Activated T-helper 17 cell treated with anti-CD3 and anti-CD28 coated beads, Interleukin-2, amount 50 U/mL, for 72 hours (primary cell): ENCODE data around the gene TARM1. TPM values are rescaled to one million over a fixed set of nuclear protein-coding genes. Genes with fewer than 3 reads are reported as not detected.
"Not testable (repeated sequence)": the region's sequence is repeated elsewhere in the genome, so short reads cannot be mapped to it uniquely, and the experiment has no call there.

ENCODE experiments used
- ATAC-seq: fragments of 150-1000 bp; cut with Tn5 transposase; replicated peaks from 2 replicates; pipeline ENCODE4 v1.10.0; 2021; ENCODE audit warnings: mild to moderate bottlenecking, moderate library complexity
- H3K27ac Mint-ChIP-seq: one replicate; pipeline ENCODE4 v1.8.0; 2022; ENCODE audit warnings: mixed read lengths
- H3K27me3 Mint-ChIP-seq: one replicate; pipeline ENCODE4 v1.8.0; 2022; ENCODE audit warnings: mixed read lengths
- H3K36me3 Mint-ChIP-seq: one replicate; pipeline ENCODE4 v1.8.0; 2022; ENCODE audit warnings: low read depth, mild to moderate bottlenecking, mixed read lengths
- H3K4me1 Mint-ChIP-seq: one replicate; pipeline ENCODE4 v1.8.0; 2022; ENCODE audit warnings: mixed read lengths
- H3K4me3 Mint-ChIP-seq: one replicate; pipeline ENCODE4 v1.8.0; 2022; ENCODE audit warnings: mild to moderate bottlenecking, mixed read lengths
- H3K9me3 Mint-ChIP-seq: one replicate; pipeline ENCODE4 v1.8.0; 2022; ENCODE audit warnings: mixed read lengths
- total RNA-seq, 2 donors: library from RNA; stranded (reverse); gene quantifications; one replicate each; pipeline ENCODE4 v1.2.3, GENCODE V29; 2022

Gene TARM1
- total RNA-seq, 2 donors from 2014 or later, result not detected

DNA sequence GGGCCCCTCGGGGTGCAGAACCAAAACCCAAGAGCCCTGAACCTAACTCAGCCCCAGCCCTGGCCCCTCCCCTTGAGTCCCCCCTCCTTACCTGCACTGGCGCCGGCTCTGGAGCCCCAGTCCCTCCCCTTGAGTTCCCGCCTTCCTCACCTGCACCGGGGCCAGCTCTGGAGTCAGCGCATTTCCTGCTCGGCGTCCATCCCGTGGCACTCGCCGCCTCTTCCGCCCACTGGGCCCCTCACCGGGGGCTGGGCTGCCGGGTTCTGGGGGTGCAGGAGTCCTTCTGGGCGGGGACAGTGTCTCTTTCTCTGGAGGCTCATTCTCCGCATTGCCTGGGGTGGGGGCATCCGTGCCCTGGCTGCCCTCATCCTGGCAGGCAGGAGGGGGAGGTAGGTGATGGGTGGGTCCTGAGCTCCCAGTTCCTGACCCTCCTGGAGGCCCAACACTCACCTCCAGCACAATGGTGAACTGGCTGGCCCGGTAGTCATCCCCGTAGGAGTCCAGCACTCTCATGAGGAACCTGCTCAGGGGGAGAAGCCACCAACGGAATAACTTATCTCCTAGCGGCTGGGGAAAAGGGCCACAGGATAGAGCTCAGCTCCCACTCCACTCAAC, 26.8 kb upstream of the TARM1 start:
- Mint-ChIP-seq H3K4me3 (no peak overlapping the region), H3K4me1 (peaks cover 10% of the 10 kb centered on the region), H3K27me3 (no peaks in the 10 kb centered on the region), H3K36me3 (peaks cover 78% of the 10 kb centered on the region), H3K27ac (no peak overlapping the region), H3K9me3 (no peaks in the 10 kb centered on the region)
- ATAC-seq, result no peak

DNA sequence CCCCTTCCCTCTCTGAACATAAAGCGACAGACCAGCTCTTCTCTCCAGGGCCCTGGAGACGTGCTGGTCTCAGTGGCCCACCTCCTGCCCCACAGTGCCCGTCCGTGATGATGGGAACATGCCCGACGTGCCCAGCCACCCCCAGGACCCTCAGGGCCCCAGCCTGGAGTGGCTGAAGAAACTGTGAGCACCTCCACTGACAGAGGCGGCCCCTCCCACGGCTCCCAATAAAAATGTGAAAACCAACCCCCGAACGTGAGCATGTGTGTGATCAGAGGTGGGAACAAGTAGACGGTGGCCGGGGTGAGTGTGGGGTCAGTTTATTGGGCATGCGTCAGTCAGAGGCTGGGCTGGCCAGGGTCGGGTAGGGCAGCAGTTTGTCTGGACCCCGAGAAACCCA, 25.6 kb upstream of the TARM1 start:
- no peak overlapping the region for H3K27ac Mint-ChIP-seq
- peaks cover 10% of the 10 kb centered on the region for H3K4me1 Mint-ChIP-seq
- no peaks in the 10 kb centered on the region for H3K9me3 Mint-ChIP-seq
- no peak overlapping the region for H3K4me3 Mint-ChIP-seq
- H3K27me3 Mint-ChIP-seq, result no peaks in the 10 kb centered on the region
- H3K36me3 Mint-ChIP-seq, result peaks cover 66% of the 10 kb centered on the region
- no peak for ATAC-seq

DNA sequence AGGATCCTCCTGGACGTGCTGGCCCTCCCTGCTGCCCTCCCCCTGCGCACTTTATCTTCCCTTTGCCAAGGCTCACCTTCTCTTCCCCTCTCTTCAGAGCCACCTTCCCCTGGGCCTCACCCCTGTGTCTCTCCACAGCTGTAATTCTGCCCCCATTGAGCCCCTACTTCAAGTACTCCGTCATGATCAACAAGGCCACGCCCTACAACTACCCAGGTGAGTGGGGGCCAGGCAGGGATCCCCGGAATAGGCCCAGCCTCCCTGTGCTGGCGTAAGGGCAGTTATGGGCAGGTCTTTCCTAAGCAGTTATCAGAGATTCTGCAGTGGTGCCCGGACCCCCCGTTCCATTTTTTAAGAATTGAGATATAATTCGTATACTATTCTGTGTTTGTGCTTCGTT, 24.6 kb upstream of the TARM1 start:
- H3K36me3 Mint-ChIP-seq, result peaks cover 57% of the 10 kb centered on the region
- H3K4me3 Mint-ChIP-seq, result no peak overlapping the region
- no peaks in the 10 kb centered on the region for H3K9me3 Mint-ChIP-seq
- peaks cover 8% of the 10 kb centered on the region for H3K4me1 Mint-ChIP-seq
- H3K27me3 Mint-ChIP-seq, result no peaks in the 10 kb centered on the region
- H3K27ac Mint-ChIP-seq, result peak overlapping the region; percentile 14
- ATAC-seq, result no peak

DNA sequence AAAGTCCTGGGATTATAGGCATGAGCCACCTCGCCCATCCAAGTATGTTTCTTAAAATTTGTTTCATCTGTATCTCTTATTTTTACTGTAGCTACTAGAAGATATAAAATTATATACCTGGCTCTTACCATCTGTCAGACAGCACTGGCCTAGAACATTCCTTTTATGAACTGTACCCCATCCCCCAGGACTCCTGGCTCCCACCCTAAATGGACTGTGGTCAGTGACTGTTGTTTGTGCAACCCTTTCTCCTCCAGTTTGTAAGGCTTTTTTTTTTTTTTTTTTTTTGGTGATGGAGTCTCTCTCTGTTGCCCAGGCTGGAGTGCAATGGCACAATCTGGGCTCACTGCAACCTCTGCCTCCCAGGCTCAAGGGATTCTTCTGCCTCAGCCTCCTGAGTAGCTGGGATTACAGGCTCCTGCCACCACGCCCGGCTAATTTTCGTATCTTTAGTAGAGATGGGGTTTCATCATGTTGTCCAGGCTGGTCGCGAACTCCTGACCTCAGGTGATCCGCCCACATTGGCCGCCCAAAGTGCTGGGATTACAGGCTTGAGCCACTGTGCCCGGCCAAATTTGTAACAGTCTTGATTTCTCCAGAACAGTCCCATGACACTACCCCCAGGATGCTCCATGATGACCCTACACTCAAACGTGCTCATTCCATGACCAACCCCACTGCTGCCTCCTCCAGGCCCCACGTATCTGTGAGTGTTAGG, 24.0 kb upstream of the TARM1 start:
- no peak overlapping the region for H3K27ac Mint-ChIP-seq
- H3K9me3 Mint-ChIP-seq, result no peaks in the 10 kb centered on the region
- peak overlapping the region; percentile 81 for H3K4me3 Mint-ChIP-seq
- H3K36me3 Mint-ChIP-seq, result peaks cover 51% of the 10 kb centered on the region
- ATAC-seq, result no peak
- peaks cover 6% of the 10 kb centered on the region for H3K4me1 Mint-ChIP-seq
- H3K27me3 Mint-ChIP-seq, result no peaks in the 10 kb centered on the region

DNA sequence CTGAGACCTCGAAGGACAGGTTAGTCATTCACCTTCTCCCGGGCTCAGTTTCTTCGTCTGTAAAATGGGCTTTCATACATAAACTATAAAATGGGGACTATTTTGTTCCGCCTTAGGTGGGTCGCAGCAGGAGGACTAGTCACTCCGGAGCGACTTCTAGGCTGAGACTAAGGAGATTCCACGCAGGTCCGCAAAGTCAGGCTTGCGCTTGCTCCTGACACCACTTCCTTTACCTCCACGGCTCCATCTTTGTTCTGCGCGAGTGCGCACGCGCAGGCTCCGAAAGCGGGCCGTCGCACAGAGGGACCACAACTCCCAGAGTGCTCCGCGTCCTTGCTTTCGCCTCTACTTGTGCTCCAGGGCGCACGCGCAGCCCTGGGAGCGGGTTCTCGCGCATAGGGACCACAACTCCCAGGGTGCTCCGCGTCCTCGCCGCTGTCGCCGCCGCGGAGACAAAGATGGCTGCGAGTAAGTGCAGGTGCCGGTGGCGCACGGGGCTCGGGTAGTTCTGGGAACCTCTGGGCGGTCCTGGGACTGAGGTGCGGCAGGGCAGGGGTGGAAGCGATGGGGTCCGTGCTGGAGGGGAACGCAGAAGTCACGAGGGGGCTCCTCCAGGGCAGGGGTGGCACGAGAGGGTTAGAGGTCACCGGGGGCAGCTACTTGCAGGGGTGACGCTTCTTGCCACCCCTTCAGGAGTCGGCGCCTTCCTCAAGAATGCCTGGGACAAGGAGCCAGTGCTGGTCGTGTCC, 21.4 kb upstream of the TARM1 start, which contains the start of gene NDUFA3:
Gene NDUFA3 (plus strand): TSS at position 435 of the 749 bp plus-strand sequence. CDS start 24 bp downstream, at position 459.
- H3K27ac Mint-ChIP-seq, result peak within 1 kb of the TSS; percentile 85
- H3K4me1 Mint-ChIP-seq, result peaks cover 6% of the 10 kb centered on the region

DNA sequence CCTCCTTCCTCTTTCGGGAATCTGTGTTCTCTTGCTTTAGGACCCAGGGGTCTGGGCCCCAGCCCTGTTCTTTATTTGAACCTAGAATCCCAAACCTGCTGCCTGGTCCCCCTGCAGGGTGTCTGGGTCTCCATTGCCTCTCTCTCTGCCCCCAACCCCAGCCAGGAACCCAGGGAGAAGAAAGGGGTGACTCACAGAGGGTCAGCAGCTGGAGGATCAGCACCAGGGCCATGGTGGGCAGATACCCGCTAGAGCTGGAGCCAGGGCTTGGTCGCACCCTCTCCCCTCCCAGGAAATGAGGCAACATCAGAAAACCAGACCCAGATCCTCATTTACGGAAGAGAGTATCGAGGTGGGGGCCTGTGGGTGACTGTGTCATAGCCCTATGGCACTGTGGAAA, 19.4 kb upstream of the TARM1 start, which contains the start of gene OSCAR:
Gene OSCAR (minus strand): TSS at position 243 of the 400 bp plus-strand sequence. CDS start 11 bp downstream, at position 232.
- no peaks in the 10 kb centered on the region for H3K9me3 Mint-ChIP-seq
- peak within 1 kb of the TSS; percentile 39 for H3K4me3 Mint-ChIP-seq
- H3K27me3 Mint-ChIP-seq, result no peaks in the 10 kb centered on the region
- no peaks in the 10 kb centered on the region for H3K4me1 Mint-ChIP-seq
- peaks cover 5% of the 10 kb centered on the region for H3K36me3 Mint-ChIP-seq
- no peak for ATAC-seq
- peak within 1 kb of the TSS; percentile 5 for H3K27ac Mint-ChIP-seq

More for the DNA sequence above, 21.4 kb upstream of the TARM1 start, which contains the start of gene NDUFA3:
- Mint-ChIP-seq H3K4me3 (peak within 1 kb of the TSS; percentile 81), H3K36me3 (peaks cover 25% of the 10 kb centered on the region), H3K27me3 (no peaks in the 10 kb centered on the region), H3K9me3 (no peaks in the 10 kb centered on the region)
- peak; percentile 100 for ATAC-seq

DNA sequence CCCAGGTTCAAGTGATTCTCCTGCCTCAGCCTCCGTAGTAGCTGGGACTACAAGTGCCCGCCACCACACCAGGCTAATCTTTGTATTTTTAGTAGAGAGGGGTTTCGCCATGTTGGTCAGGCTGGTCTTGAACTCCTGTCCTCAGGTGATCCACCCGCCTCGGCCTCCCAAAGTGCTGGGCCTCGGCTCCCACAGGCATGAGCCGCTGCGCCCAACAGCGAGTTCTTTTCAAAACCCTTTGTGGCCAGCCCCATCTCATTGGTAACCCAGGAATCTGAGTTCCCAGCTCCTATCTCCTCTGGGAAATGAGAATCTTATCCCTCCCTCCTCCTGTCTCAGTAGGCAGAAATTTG, 18.7 kb upstream of the TARM1 start:
- H3K27ac Mint-ChIP-seq, H3K4me3 Mint-ChIP-seq, H3K36me3 Mint-ChIP-seq, ATAC-seq, H3K27me3 Mint-ChIP-seq, H3K4me1 Mint-ChIP-seq, H3K9me3 Mint-ChIP-seq: not testable (repeated sequence)

DNA sequence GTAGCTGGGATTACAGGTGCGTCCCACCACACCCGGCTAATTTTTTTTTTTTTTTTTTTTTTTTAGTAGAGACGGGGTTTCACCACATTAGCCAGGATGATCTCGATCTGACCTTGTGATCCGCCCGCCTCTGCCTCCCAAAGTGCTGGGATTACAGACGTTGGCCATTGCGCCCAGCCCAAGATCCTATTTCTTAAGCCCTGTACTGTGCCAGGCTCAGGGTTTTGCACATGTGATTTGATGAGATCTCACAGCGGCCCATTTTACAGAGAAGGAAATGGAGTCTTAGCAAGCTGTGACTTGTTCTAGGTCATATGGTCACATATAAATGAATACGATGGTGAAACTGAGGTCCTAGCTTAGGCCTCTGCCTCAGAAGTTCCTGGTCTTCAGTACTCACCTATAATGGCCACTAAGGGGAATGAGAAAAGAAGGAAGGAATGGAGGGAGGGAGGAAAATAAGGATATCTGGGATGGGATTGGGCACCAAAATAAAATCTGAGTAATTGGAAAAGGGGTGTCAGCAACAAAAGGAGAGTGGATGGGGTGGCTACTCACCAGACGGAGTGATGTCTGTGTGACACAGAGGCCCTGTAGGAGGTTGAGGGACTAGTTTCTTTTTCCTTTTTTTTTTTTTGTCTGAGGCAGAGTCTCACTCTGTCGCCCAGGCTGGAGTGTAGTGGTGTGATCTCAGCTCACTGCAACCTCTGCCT, 18.2 kb upstream of the TARM1 start:
- no peak overlapping the region for H3K27ac Mint-ChIP-seq

DNA sequence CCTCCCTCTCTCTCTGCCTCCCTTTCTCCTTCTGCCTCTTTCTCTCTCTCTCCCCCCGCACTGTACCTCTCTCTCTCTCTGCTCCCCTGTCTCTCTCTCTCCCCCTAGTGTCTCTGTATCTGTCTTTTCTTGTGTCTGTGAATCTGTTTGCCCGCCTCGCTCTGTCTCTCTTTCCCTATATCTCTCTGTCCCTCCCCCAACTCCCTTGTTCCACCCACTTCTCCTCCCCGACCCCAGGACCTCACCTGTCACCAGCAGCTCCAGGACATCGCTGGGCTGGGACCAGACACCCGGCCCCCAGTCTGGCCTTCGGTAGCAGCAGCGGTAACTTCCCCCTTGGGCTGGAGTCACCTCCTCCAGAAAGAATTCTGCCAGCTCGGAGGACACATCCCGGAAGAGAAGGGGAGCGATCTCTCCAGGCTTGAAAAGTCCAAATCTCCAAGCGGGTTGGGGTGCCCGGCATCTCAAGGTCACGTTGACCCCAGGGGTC, 15.5 kb upstream of the TARM1 start:
- peak overlapping the region; percentile 18 for H3K27ac Mint-ChIP-seq
- no peaks in the 10 kb centered on the region for H3K4me1 Mint-ChIP-seq
- H3K36me3 Mint-ChIP-seq, result no peaks in the 10 kb centered on the region
- peak overlapping the region; percentile 54 for H3K4me3 Mint-ChIP-seq
- ATAC-seq, result peak; percentile 65
- H3K9me3 Mint-ChIP-seq, result no peaks in the 10 kb centered on the region
- H3K27me3 Mint-ChIP-seq, result peaks cover 5% of the 10 kb centered on the region

More for the DNA sequence above, 18.2 kb upstream of the TARM1 start:
- Mint-ChIP-seq H3K36me3 (no peaks in the 10 kb centered on the region), H3K27me3 (no peaks in the 10 kb centered on the region), H3K9me3 (no peaks in the 10 kb centered on the region), H3K4me3 (no peak overlapping the region), H3K4me1 (no peaks in the 10 kb centered on the region)
- no peak for ATAC-seq

DNA sequence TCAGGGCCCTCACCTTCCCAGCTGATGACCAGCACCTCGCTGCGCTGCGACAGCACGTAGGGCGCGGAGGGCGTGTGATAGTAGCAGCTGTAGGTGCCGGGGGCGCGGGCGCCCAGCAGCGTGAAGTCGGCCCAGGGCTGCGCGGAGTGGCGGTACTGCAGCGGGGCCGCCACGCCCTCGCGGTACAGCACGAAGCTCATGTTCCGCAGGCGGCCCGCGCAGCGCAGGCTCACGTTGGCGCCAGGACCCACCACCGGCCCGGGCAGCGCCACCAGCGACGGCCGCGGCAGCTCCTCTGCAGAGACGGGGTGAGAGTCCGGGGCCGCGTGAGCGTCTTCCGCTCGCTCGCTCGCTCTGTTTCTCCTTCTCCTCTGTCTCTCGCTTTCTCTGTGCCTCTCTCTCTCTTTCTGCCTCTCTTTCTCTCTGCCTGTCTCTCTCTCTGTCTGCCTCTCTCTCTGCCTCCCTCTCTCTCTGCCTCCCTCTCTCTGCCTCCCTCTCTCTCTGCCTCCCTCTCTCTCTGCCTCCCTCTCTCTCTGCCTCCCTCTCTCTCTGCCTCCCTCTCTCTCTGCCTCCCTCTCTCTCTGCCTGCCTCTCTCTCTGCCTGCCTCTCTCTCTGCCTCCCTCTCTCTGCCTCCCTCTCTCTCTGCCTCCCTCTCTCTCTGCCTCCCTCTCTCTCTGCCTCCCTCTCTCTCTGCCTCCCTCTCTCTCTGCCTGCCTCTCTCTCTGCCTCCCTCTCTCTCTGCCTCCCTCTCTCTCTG, 14.9 kb upstream of the TARM1 start:
- peak; percentile 82 for ATAC-seq
- H3K27me3 Mint-ChIP-seq, H3K9me3 Mint-ChIP-seq, H3K4me1 Mint-ChIP-seq, H3K36me3 Mint-ChIP-seq: not testable (repeated sequence)
- peak overlapping the region; percentile 54 for H3K4me3 Mint-ChIP-seq
- peak overlapping the region; percentile 18 for H3K27ac Mint-ChIP-seq

DNA sequence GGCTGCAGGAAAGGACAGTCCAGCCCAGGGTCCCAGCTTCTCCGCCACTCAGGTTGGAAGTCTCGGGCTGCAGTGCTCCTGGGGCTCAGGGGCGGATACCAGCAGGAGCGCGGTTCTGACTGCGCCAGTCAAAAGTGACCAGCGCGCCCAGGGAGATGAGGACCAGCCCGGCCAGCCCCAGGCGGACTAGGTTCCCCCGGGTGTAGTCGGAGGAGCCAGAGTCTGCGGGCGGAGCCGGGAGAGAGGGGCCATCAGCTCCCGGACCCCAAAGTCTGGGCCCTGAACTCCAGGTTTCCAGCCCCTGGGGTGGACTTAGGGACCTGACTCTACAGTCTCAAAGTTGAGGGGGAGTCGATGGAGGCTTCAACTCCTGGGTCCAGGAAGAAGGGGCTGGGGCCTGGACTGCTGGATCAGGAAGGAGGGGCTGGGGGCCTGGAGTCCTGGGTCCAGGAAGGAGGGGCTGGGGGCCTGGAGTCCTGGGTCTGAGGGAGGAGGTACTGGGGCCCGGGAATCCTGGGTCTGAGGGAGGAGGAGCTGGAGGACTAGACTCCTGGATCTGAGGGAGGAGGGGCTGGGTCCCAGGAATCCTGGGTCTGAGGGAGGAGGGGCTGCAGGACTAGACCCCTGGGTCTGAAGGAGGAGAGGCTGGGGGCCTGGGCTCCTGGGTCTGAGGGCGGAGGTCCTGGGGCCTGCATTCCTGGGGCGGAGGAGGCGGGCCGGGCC, 14.1 kb upstream of the TARM1 start:
- H3K27me3 Mint-ChIP-seq, result peaks cover 5% of the 10 kb centered on the region
- H3K4me1 Mint-ChIP-seq, result no peaks in the 10 kb centered on the region
- no peaks in the 10 kb centered on the region for H3K36me3 Mint-ChIP-seq
- H3K4me3 Mint-ChIP-seq, result peak overlapping the region; percentile 54
- H3K27ac Mint-ChIP-seq, result no peak overlapping the region
- no peaks in the 10 kb centered on the region for H3K9me3 Mint-ChIP-seq
- no peak for ATAC-seq

DNA sequence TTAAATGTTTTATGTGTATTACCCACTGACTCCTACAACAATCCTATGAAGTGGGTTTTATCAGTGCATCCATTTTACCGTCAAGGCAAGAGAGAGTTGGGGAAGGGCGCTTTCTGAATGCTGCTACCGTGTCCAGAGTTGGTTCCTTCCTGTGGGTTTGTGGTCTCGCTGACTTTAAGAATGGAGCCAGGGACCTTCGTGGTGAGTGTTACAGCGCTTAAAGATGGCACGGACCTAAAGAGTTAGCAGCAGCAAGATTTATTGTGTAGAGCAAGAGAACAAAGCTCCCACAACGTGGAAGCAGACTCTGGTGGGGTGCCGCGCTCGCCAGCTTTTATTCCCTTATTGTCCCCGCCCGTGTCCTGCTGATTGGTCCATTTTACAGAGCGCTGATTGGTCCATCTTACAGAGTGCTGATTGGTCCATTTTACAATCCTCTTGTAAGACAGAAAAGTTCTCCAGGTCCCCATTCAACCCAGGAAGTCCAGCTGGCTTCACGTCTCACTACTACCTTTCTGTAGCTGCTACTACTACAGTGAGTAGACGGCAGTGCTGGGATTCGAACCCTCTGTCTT, 13.3 kb upstream of the TARM1 start:
- Mint-ChIP-seq H3K4me3 (peak overlapping the region; percentile 13), H3K4me1 (no peaks in the 10 kb centered on the region), H3K27ac (no peak overlapping the region), H3K27me3 (peaks cover 5% of the 10 kb centered on the region), H3K9me3 (no peaks in the 10 kb centered on the region), H3K36me3 (no peaks in the 10 kb centered on the region)
- no peak for ATAC-seq

DNA sequence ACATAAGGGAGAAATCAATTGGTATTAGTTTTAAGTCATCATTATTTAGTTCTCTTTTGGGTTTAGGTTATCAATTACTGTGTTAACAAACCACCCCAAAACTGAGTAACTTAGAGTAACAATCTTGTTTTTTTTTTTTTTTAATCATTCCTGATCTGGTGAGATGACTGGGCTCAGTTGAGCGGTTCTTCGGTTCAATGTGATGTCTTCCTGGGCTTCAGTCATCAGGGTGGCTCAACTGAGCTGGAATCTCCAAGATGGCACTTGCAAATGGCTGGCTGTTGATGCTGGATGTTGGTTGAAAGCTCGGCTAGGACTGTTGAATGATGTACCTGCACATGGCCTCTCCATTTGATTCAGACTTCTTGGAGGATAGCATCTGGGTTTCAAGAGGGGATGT, 3.2 kb upstream of the TARM1 start:
- H3K9me3 Mint-ChIP-seq, result no peaks in the 10 kb centered on the region
- H3K27me3 Mint-ChIP-seq, result peaks cover 3% of the 10 kb centered on the region
- H3K36me3 Mint-ChIP-seq, result no peaks in the 10 kb centered on the region
- no peak overlapping the region for H3K27ac Mint-ChIP-seq
- ATAC-seq, result no peak
- H3K4me3 Mint-ChIP-seq, result no peak overlapping the region
- H3K4me1 Mint-ChIP-seq, result no peaks in the 10 kb centered on the region
